Liver (tissue), 9 donors: Measurements from ENCODE around the gene TIAM2. TPM values are rescaled to one million over a fixed set of nuclear protein-coding genes. Genes with fewer than 3 reads are reported as not detected.

ENCODE experiments used
- DNase-seq: peaks from one replicate; pipeline ENCODE4 v3.0.0-alpha.2; 2017; ENCODE audit warnings: low spot score
- H3K27ac ChIP-seq, 2 donors: one replicate each; pipeline ENCODE4 v1.7.0; 2013; ENCODE audit warnings: inconsistent platforms in 2 of 2, low read length in 2 of 2, control low read depth in 1 of 2, low read depth in 1 of 2, mild to moderate bottlenecking in 1 of 2
- H3K27me3 ChIP-seq, 4 donors: one replicate each; pipeline versions ENCODE4 v1.6.1 to v1.7.0; 2013; ENCODE audit warnings: low read length in 3 of 4, inconsistent platforms in 1 of 4, mild to moderate bottlenecking in 1 of 4, moderate library complexity in 1 of 4; ENCODE audit not compliant: control insufficient read depth in 4 of 4, insufficient read depth in 4 of 4
- H3K36me3 ChIP-seq, 4 donors: one replicate each; pipeline versions ENCODE4 v1.6.1 to v1.7.0; 2013; ENCODE audit warnings: low read length in 3 of 4, mild to moderate bottlenecking in 3 of 4, low read depth in 1 of 4, moderate library complexity in 1 of 4; ENCODE audit not compliant: control insufficient read depth in 4 of 4, insufficient read depth in 3 of 4
- H3K4me1 ChIP-seq, 4 donors: one replicate each; pipeline versions ENCODE4 v1.6.1 to v1.7.0; 2013; ENCODE audit warnings: low read length in 3 of 4, mild to moderate bottlenecking in 3 of 4, moderate library complexity in 1 of 4; ENCODE audit not compliant: control insufficient read depth in 4 of 4, insufficient read depth in 4 of 4
- H3K4me3 ChIP-seq, 3 donors: one replicate each; pipeline versions ENCODE4 v1.6.1 to v1.7.0; 2013; ENCODE audit warnings: low read length in 3 of 3, control low read depth in 1 of 3, low read depth in 1 of 3, mild to moderate bottlenecking in 1 of 3
- H3K9ac ChIP-seq, 2 donors: one replicate each; pipeline ENCODE4 v1.7.0; 2013; ENCODE audit warnings: low read length in 2 of 2, mild to moderate bottlenecking in 2 of 2, moderate library complexity in 2 of 2, control low read depth in 1 of 2, low read depth in 1 of 2
- H3K9me3 ChIP-seq, 4 donors: one replicate each; pipeline versions ENCODE4 v1.6.1 to v1.7.0; 2013; ENCODE audit warnings: low read length in 3 of 4; ENCODE audit not compliant: control insufficient read depth in 4 of 4
- ATF3 ChIP-seq: IDR thresholded peaks from 2 replicates; pipeline ENCODE4 v1.6.1; 2016; ENCODE audit warnings: antibody characterized with exemption
- CTCF ChIP-seq: fragments of 150-350 bp; IDR thresholded peaks from 2 replicates; pipeline ENCODE4 v1.5.1; 2017; ENCODE audit warnings: improper control_type of control experiment, low read depth, low read length; ENCODE audit not compliant: missing input control
- FOXA1 ChIP-seq: IDR thresholded peaks from 2 replicates; pipeline ENCODE4 v1.6.1; 2016; ENCODE audit warnings: antibody characterized with exemption
- FOXA2 ChIP-seq: IDR thresholded peaks from 2 replicates; pipeline ENCODE4 v1.6.1; 2016; ENCODE audit warnings: antibody characterized with exemption
- GABPA ChIP-seq, 2 donors: IDR thresholded peaks in 1 of 2; conservative IDR thresholded peaks in 1 of 2; 2 replicates each; pipeline ENCODE4 v1.6.1; 2016; ENCODE audit warnings: antibody characterized with exemption in 2 of 2, mild to moderate bottlenecking in 1 of 2, moderate library complexity in 1 of 2
- HNF4A ChIP-seq, 2 donors: conservative IDR thresholded peaks; 2 replicates each; pipeline ENCODE4 v1.6.1; 2016; ENCODE audit warnings: antibody characterized with exemption in 2 of 2, mild to moderate bottlenecking in 2 of 2
- HNF4G ChIP-seq: IDR thresholded peaks from 2 replicates; pipeline ENCODE4 v1.6.1; 2016; ENCODE audit warnings: antibody characterized with exemption
- JUND ChIP-seq, 2 donors: IDR thresholded peaks; 2 replicates each; pipeline ENCODE4 v1.6.1; 2016; ENCODE audit warnings: antibody characterized with exemption in 2 of 2
- MAX ChIP-seq: IDR thresholded peaks from 2 replicates; pipeline ENCODE4 v1.6.1; 2016; ENCODE audit warnings: antibody characterized with exemption
- NR2F2 ChIP-seq: IDR thresholded peaks from 2 replicates; pipeline ENCODE4 v1.6.1; 2016; ENCODE audit warnings: antibody characterized with exemption
- RAD21 ChIP-seq, 2 donors: IDR thresholded peaks; 2 replicates each; pipeline ENCODE4 v1.6.1; 2016; ENCODE audit warnings: antibody characterized with exemption in 2 of 2, mild to moderate bottlenecking in 2 of 2
- REST ChIP-seq: IDR thresholded peaks from 2 replicates; pipeline ENCODE4 v1.6.1; 2016; ENCODE audit warnings: antibody characterized with exemption, mild to moderate bottlenecking
- RXRA ChIP-seq, 2 donors: IDR thresholded peaks; 2 replicates each; pipeline ENCODE4 v1.6.1; 2017 to 2018; ENCODE audit warnings: antibody characterized with exemption in 2 of 2, mild to moderate bottlenecking in 1 of 2
- SP1 ChIP-seq: IDR thresholded peaks from 2 replicates; pipeline ENCODE4 v1.6.1; 2018; ENCODE audit warnings: antibody characterized with exemption, mild to moderate bottlenecking
- TAF1 ChIP-seq: conservative IDR thresholded peaks from 2 replicates; pipeline ENCODE4 v1.6.1; 2016; ENCODE audit warnings: antibody characterized with exemption, mild to moderate bottlenecking
- YY1 ChIP-seq: IDR thresholded peaks from 2 replicates; pipeline ENCODE4 v1.6.1; 2016; ENCODE audit warnings: antibody characterized with exemption, mild to moderate bottlenecking
- ZBTB33 ChIP-seq: IDR thresholded peaks from 2 replicates; pipeline ENCODE4 v1.6.1; 2016; ENCODE audit warnings: antibody characterized with exemption
- WGBS: extraction: QIAGEN DNeasy Blood & Tissue Kit; methylation state at CpG from one replicate; pipeline ENCODE4 v1.1.7; 2013; 5-methylcytosine and 5-hydroxymethylcytosine counted together
- polyA plus RNA-seq, 2 donors: library from polyadenylated mRNA; stranded (reverse) in 1 of 2; unstranded in 1 of 2; fragments of 200-250 nt in 1 of 2; fragments of >200 nt in 1 of 2; fragmentation: Nextera tagmentation in 1 of 2; extraction: Ambion mirVana in 1 of 2; gene quantifications; one replicate each; pipeline versions ENCODE4 v1.2.1 to v1.2.3, GENCODE V29; 2013 to 2015
- total RNA-seq, 2 donors: library from RNA; depleted of rRNA; stranded (reverse); fragments of >200 nt; gene quantifications; one replicate each; pipeline ENCODE4 v1.2.3, GENCODE V29; 2014
- donor health status: healthy.
- donor health status: healthy.
- donor health status: healthy.
- donor health status: healthy.
- donor health status: healthy.

Gene TIAM2
- total and polyA plus RNA-seq, 4 donors: 0.62 to 3.7 (median 2.4) TPM

- Histone ChIP-seq H3K9me3 (no peaks in the 10 kb centered on the region), H3K4me1 (no peaks in the 10 kb centered on the region), H3K9ac (no peak overlapping the region), H3K27me3 (no peaks in the 10 kb centered on the region), H3K4me3 (no peak overlapping the region), H3K36me3 (no peaks in the 10 kb centered on the region), H3K27ac (no peak overlapping the region)
- 89% methylated on average over 1 of the region's 1 CpG for WGBS
- TF ChIP-seq HNF4G (no peak), MAX (no peak), REST (no peak), RAD21 (IDR thresholded peaks at IDR 0.05) (no peak), NR2F2 (no peak), YY1 (no peak), TAF1 (no peak), ATF3 (no peak), FOXA2 (no peak), RXRA (IDR thresholded peaks at IDR 0.05) (no peak), HNF4A (conservative IDR thresholded peaks at IDR 0.05) (no peak), ZBTB33 (no peak), JUND (IDR thresholded peaks at IDR 0.05) (no peak)
- DNase-seq: no peak
Measured at GRCh38 chr6:155062866-155063341, 67.8 kb downstream of the TIAM2 start.

GRCh38 chr6:155064303-155064702 lies 69.2 kb downstream of the TIAM2 start:
- TF ChIP-seq ZBTB33 (no peak), FOXA2 (no peak), HNF4A (conservative IDR thresholded peaks at IDR 0.05) (no peak), SP1 (no peak), REST (no peak), NR2F2 (no peak), RAD21 (IDR thresholded peaks at IDR 0.05) (no peak), RXRA (IDR thresholded peaks at IDR 0.05) (no peak), CTCF (no peak), GABPA (IDR thresholded peaks at IDR 0.05 in 1 of 2, conservative IDR thresholded peaks at IDR 0.05 in 1 of 2) (no peak), FOXA1 (no peak), TAF1 (no peak)
- Histone ChIP-seq H3K27ac (no peak overlapping the region), H3K9ac (no peak overlapping the region), H3K4me1 (no peaks in the 10 kb centered on the region), H3K4me3 (no peak overlapping the region), H3K9me3 (no peaks in the 10 kb centered on the region), H3K36me3 (no peaks in the 10 kb centered on the region), H3K27me3 (no peaks in the 10 kb centered on the region)
- 85% methylated on average over 3 of the region's 3 CpGs for WGBS
- DNase-seq: no peak
